NCI-H226 (cell line): Measurements from ENCODE around the gene EDC3.
A peak's percentile ranks its signal among the peaks of the same experiment; 100 is the strongest.
"Not testable (repeated sequence)": the region's sequence is repeated elsewhere in the genome, so short reads cannot be mapped to it uniquely, and the experiment has no call there.

Experiments used
- DNase-seq: peaks from one replicate; pipeline ENCODE4 v3.0.0-alpha.2; 2015

Gene EDC3

GRCh38 chr15:74695597-74696397, at the start of gene EDC3:
Gene EDC3, minus strand, starts transcription at chr15:74696024. Its CDS starts 20,900 bp downstream, at chr15:74675124.
- peak; percentile 87 for DNase-seq

- no peak for DNase-seq
Measured at GRCh38 chr15:74742422-74742821, 46.6 kb upstream of the EDC3 start.

GRCh38 chr15:74738239-74738638, 42.4 kb upstream of the EDC3 start:
- DNase-seq: not testable (repeated sequence)

GRCh38 chr15:74735305-74735704, 39.5 kb upstream of the EDC3 start:
- no peak for DNase-seq

GRCh38 chr15:74733269-74733668, 37.4 kb upstream of the EDC3 start:
- no peak for DNase-seq

- no peak for DNase-seq
Measured at GRCh38 chr15:74732846-74733245, 37.0 kb upstream of the EDC3 start.

- no peak for DNase-seq
Measured at GRCh38 chr15:74730619-74731316, 34.9 kb upstream of the EDC3 start.

GRCh38 chr15:74729372-74729771, 33.5 kb upstream of the EDC3 start:
- DNase-seq: not testable (repeated sequence)

GRCh38 chr15:74728699-74729098, 32.9 kb upstream of the EDC3 start:
- not testable (repeated sequence) for DNase-seq

- no peak for DNase-seq
Measured at GRCh38 chr15:74727727-74728126, 31.9 kb upstream of the EDC3 start.

- DNase-seq: no peak
Measured at GRCh38 chr15:74726774-74727164, 30.9 kb upstream of the EDC3 start.

GRCh38 chr15:74725845-74726773, 30.3 kb upstream of the EDC3 start:
- peak; percentile 31 for DNase-seq

- peak; percentile 51 for DNase-seq
Measured at GRCh38 chr15:74725225-74725774, 29.5 kb upstream of the EDC3 start, which contains the start of gene CYP1A1. Gene CYP1A1, minus strand, starts transcription at chr15:74725528. Its CDS starts 2,431 bp downstream, at chr15:74723097.

- DNase-seq: no peak
Measured at GRCh38 chr15:74724570-74725224, 28.9 kb upstream of the EDC3 start.

GRCh38 chr15:74723754-74724334, 28.0 kb upstream of the EDC3 start:
- DNase-seq: peak; percentile 79

GRCh38 chr15:74723187-74723586, 27.4 kb upstream of the EDC3 start:
- no peak for DNase-seq

GRCh38 chr15:74722591-74722990, 26.8 kb upstream of the EDC3 start:
- DNase-seq: no peak

GRCh38 chr15:74716651-74717050, 20.8 kb upstream of the EDC3 start:
- no peak for DNase-seq

GRCh38 chr15:74712311-74712710, 16.5 kb upstream of the EDC3 start:
- DNase-seq: no peak

GRCh38 chr15:74710319-74711094, 14.7 kb upstream of the EDC3 start:
- no peak for DNase-seq

- no peak for DNase-seq
Measured at GRCh38 chr15:74709892-74710291, 14.1 kb upstream of the EDC3 start.
